Activated T-helper 2 cell treated with anti-CD3 and anti-CD28 coated beads, Interferon-gamma antibody, Interleukin-2, Interleukin-4, amounts not matched to agents 10 μg/mL and 5 μg/mL and 100 μg/mL, durations not matched to agents 14 hours and 24 hours and 36 hours (primary cell): ENCODE data around the gene WASF2. TPM values are rescaled to one million over a fixed set of nuclear protein-coding genes. Genes with fewer than 3 reads are reported as not detected.

Experiments
- DNase-seq: peaks from one replicate; pipeline ENCODE4 v3.0.0; 2021; ENCODE audit warnings: low spot score
- H3K27ac Mint-ChIP-seq: one replicate; pipeline ENCODE4 v1.8.0; 2021; ENCODE audit warnings: mixed read lengths
- H3K27me3 Mint-ChIP-seq: one replicate; pipeline ENCODE4 v1.8.0; 2021; ENCODE audit warnings: low read depth, mixed read lengths
- H3K36me3 Mint-ChIP-seq: one replicate; pipeline ENCODE4 v1.8.0; 2021; ENCODE audit warnings: low read depth, mixed read lengths
- H3K4me1 Mint-ChIP-seq: one replicate; pipeline ENCODE4 v1.8.0; 2021; ENCODE audit warnings: low read depth, mixed read lengths
- H3K4me3 Mint-ChIP-seq: one replicate; pipeline ENCODE4 v1.8.0; 2021; ENCODE audit warnings: low read depth, mild to moderate bottlenecking, moderate library complexity, mixed read lengths
- H3K9me3 Mint-ChIP-seq: one replicate; pipeline ENCODE4 v1.8.0; 2021; ENCODE audit warnings: mixed read lengths
- intact Hi-C: fragments of 100-400 bp; cut with micrococcal nuclease; formaldehyde crosslinking; loops from one replicate; pipeline ENCODE4 v1.15.1; 2023
- total RNA-seq: library from RNA; stranded (reverse); gene quantifications from 2 replicates; pipeline ENCODE4 v1.2.3, GENCODE V29; 2022

The WASF2 gene
- total RNA-seq, 1 donor from 2014 or later: 128 TPM

DNA sequence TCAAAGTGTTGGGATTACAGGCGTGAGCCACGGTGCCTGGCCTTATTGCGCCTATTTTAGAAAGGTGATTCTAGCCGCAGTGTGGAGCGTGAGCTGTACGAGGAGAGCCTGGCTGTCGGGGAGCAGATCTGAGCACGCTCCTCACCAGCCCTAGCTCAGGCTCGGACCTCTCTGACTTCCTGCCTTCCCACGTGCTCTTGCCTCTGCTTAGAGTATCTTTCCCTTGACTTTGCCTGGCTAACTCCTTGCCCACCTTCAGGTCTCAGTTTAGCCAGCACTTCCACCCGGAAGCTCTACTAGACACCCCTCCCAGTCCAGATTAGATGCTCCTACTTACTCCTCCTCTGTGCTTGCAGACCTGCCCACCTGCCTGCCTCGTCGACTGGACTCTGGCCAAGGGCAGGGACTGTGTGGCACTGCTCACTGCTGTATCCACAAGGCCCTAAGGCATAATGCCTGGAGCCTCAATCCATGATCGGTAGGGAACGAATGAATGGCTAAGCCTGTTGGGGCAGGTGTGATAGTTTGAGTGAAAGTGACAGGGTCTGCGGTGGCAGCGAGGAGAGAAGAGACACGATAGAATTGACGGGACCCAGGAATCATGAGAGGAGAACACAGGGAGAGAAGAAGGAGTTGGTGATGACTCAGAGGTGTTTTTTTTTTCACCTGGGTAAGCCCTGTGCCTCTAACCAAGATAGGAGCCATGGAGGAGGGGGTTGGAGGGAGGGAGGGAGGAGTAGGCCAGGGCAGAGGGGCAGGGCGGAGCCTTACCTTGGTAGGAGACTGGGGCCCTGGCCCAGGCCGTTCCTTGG lies 28.1 kb upstream of the WASF2 start:
- Mint-ChIP-seq H3K36me3 (no peaks in the 10 kb centered on the region), H3K9me3 (no peaks in the 10 kb centered on the region), H3K4me3 (no peak overlapping the region), H3K27ac (no peak overlapping the region), H3K4me1 (peaks cover 34% of the 10 kb centered on the region), H3K27me3 (no peaks in the 10 kb centered on the region)
- intact Hi-C loops: no loop called here
- no peak for DNase-seq

DNA sequence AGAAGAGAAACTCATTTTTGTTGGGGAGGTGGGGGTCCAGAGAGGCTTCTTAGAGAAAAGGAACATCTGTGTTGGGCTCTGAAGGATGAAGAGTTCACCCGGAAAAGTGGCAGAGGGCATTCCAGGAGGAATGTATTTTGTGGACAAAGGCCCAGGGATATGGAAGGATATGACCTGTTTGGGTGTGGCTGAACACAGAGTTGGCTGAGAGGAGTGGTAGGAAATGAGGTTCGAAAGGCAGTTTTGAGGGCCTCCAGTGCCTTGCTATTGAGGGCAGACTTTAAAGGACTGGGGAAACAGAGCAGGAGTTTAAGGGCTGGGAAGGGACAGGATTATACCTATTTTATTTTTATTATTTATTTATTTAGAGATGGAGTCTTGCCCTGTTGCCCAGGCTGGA lies 27.3 kb upstream of the WASF2 start:
- Mint-ChIP-seq H3K27me3 (no peaks in the 10 kb centered on the region), H3K9me3 (no peaks in the 10 kb centered on the region), H3K36me3 (no peaks in the 10 kb centered on the region), H3K27ac (no peak overlapping the region), H3K4me1 (peaks cover 27% of the 10 kb centered on the region), H3K4me3 (no peak overlapping the region)
- intact Hi-C loops: no loop called here
- DNase-seq: no peak

DNA sequence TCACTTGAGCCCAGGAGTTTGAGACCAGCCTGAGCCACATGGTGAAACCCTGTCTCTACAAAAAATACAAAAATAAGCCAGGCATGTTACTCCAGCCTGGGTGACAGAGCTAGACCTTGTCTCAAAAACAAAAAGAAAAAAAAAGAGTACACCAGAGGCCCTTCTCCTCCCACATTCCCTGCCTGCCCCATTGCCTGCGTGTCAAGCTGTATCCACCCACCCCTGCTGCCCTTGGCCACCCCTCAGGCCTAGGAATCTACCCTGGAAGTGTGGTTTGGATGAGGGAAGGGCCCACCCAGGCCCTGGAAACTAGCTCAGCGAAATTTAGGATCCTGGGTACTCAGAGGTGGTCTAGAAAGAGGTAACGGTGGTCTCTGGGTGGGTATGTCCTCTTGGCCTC lies 25.7 kb upstream of the WASF2 start:
- Mint-ChIP-seq H3K27me3 (no peaks in the 10 kb centered on the region), H3K9me3 (no peaks in the 10 kb centered on the region), H3K4me1 (peaks cover 14% of the 10 kb centered on the region), H3K36me3 (no peaks in the 10 kb centered on the region), H3K4me3 (no peak overlapping the region), H3K27ac (no peak overlapping the region)
- no peak for DNase-seq
- intact Hi-C loops: no loop called here

DNA sequence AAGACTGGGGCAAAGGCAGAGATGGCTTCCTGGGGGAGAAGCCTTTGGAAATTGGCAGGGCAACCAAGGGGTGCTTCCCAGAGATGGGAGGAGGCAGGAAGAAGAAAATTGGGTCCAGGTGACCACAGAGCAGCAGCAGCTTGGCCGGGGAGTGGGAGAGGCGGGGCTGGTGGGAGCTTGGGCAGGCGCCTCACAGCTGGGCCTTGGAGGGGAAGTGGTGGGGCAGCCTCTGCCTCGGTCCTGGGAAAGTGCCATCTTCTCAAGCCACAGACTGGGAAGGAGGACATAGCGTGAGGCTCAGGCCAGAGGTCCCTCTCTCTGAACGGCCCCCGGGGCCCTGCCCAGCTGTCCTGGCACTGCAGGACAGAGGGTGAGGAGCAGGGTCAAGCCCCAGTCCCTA lies 24.0 kb upstream of the WASF2 start:
- no peaks in the 10 kb centered on the region for H3K9me3 Mint-ChIP-seq
- intact Hi-C loops: no loop called here
- H3K36me3 Mint-ChIP-seq: no peaks in the 10 kb centered on the region
- no peak overlapping the region for H3K27ac Mint-ChIP-seq
- peaks cover 6% of the 10 kb centered on the region for H3K4me1 Mint-ChIP-seq
- no peak for DNase-seq
- H3K4me3 Mint-ChIP-seq: no peak overlapping the region
- no peaks in the 10 kb centered on the region for H3K27me3 Mint-ChIP-seq

DNA sequence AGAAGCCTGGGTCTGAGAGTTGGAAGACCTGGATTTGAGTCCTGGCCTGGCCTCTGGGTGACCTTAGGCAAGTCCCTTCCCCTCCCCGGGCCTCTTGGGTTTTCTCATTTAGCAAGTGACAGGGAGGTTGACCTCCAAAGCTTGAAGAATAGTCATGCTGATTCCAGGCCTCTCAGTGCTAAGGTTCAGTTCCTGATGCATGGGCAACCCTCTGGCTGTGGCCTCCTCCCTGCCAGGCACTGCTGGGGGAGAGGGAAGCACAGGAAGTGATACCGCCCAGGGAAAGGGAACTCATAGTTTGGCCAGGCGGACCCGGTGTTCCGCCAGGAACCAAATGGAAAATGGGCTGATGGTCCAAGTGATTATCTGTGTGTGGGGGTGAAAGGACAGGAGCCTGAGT lies 23.6 kb upstream of the WASF2 start:
- no peak for DNase-seq
- Mint-ChIP-seq H3K27me3 (no peaks in the 10 kb centered on the region), H3K36me3 (no peaks in the 10 kb centered on the region), H3K4me1 (peaks cover 6% of the 10 kb centered on the region), H3K4me3 (no peak overlapping the region), H3K27ac (no peak overlapping the region), H3K9me3 (no peaks in the 10 kb centered on the region)
- intact Hi-C loops: no loop called here

DNA sequence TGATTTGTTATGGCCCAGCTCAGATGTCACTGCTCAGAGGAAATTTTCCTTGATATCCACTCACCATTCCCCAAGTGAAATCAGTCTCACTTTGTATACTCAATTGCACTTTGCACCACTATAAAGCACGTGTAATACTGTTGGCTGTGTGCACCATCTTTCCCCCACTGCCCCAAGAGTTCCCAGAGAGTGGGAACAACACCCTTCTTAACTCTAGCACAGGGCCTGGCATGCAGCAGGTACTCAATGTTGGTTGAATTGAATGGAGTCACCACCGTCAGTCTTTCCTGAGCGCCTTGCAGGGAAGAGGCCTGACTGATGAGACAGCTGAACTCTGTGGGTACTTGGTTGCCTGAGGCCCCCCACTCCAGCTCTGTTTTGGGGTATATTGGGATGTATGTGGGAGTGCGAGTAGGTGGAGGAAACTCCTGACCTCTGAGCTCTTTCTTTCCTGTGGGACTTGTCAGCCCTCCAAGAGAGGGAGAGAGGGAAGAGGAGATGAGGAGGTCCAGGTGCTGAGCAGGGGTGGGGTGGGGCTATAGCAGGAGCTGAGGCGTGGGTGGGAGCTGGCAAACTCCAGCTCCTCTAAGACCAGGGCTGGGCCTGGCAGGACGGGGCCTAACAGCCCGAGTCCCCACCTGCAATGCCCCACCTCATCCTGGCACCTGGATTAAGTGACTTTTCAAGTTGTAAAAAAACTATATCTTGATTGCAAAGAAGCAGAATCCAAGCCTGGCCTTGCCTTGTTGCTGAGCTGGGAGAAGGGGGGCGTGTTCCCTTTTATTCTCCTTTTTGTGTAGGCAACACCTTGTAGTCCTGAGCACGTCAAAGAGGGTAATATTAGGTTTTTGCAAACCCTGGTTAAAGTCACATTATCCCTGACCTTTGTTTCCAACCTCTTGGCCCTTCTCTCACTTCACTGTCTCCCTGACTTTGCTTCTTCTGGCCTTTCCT lies 19.4 kb upstream of the WASF2 start:
- Mint-ChIP-seq H3K9me3 (no peaks in the 10 kb centered on the region), H3K27ac (no peak overlapping the region), H3K4me3 (no peak overlapping the region), H3K4me1 (no peaks in the 10 kb centered on the region), H3K36me3 (no peaks in the 10 kb centered on the region), H3K27me3 (no peaks in the 10 kb centered on the region)
- intact Hi-C loops: no loop called here
- DNase-seq: no peak

DNA sequence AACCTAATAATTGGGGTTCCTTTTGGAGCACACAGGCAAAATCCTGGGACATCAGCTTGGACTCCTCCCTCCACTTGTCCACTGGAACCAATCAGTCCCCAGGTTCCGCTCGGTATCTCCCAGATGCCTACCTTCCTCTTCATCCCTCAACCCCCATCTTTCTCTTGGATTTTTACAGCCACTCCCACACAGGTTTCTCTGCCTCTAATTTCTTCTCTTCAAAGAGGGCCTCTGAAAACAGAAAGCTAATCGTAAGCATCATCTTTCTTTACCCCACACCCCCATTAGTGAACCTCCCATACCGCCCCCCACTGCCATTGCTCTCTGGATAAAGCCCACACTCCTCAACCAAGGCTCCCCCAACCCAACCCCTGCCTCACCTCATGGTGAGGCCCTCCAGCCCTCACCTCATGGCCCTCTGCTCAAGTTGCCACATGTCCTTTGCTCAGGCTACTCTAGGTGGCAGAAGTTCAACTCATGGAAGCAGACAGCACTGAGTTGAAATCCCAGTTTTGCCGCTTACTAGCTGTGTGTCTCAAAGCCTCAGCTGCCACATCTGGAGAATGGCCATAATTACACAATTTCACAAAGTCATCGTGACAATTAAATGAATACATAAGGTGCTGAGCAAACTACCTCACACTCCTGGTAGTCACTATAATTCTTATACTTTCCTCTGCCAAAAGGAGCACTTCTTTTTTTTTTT lies 18.1 kb upstream of the WASF2 start:
- Mint-ChIP-seq H3K27me3 (no peaks in the 10 kb centered on the region), H3K9me3 (no peaks in the 10 kb centered on the region), H3K4me1 (no peaks in the 10 kb centered on the region), H3K4me3 (no peak overlapping the region), H3K36me3 (no peaks in the 10 kb centered on the region), H3K27ac (no peak overlapping the region)
- no peak for DNase-seq
- intact Hi-C loops: no loop called here

DNA sequence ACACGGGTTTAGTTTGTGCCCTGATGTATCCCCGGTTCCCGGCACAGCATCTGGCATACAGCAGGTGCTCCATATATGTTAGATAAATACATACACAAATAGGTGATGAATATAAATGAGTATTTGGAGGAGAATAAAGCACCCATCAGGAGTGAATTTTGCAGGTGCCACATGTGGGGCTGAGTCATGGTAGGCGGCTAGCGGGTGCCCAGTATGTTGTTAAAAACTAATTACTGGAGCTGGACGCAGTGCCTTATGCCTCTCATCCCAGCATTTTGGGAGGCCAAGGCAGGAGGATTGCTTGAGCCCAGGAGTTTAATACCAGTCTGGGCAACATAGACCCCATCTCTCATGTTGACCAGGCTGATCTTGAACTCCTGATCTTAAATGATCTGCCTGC lies 16.7 kb upstream of the WASF2 start:
- no peaks in the 10 kb centered on the region for H3K4me1 Mint-ChIP-seq
- no peaks in the 10 kb centered on the region for H3K27me3 Mint-ChIP-seq
- H3K36me3 Mint-ChIP-seq: no peaks in the 10 kb centered on the region
- no peaks in the 10 kb centered on the region for H3K9me3 Mint-ChIP-seq
- no peak overlapping the region for H3K4me3 Mint-ChIP-seq
- H3K27ac Mint-ChIP-seq: no peak overlapping the region
- no peak for DNase-seq
- intact Hi-C loops: no loop called here

DNA sequence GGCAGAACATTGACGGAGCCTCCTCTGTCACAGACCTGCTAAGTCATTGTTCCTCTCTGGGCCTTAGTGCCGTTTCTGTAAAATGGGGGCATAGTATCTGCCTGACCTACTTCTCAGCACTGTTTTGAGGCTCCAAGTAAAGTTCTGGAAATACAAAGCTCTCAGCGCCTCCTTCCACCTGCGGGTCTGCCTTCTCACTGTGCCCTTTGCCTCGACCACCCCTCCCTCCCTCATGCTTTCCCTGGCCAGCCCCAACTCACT lies 15.4 kb upstream of the WASF2 start:
- Mint-ChIP-seq H3K4me3 (no peak overlapping the region), H3K9me3 (no peaks in the 10 kb centered on the region), H3K27me3 (no peaks in the 10 kb centered on the region), H3K36me3 (no peaks in the 10 kb centered on the region), H3K4me1 (no peaks in the 10 kb centered on the region), H3K27ac (no peak overlapping the region)
- DNase-seq: no peak
- intact Hi-C loops: no loop called here

DNA sequence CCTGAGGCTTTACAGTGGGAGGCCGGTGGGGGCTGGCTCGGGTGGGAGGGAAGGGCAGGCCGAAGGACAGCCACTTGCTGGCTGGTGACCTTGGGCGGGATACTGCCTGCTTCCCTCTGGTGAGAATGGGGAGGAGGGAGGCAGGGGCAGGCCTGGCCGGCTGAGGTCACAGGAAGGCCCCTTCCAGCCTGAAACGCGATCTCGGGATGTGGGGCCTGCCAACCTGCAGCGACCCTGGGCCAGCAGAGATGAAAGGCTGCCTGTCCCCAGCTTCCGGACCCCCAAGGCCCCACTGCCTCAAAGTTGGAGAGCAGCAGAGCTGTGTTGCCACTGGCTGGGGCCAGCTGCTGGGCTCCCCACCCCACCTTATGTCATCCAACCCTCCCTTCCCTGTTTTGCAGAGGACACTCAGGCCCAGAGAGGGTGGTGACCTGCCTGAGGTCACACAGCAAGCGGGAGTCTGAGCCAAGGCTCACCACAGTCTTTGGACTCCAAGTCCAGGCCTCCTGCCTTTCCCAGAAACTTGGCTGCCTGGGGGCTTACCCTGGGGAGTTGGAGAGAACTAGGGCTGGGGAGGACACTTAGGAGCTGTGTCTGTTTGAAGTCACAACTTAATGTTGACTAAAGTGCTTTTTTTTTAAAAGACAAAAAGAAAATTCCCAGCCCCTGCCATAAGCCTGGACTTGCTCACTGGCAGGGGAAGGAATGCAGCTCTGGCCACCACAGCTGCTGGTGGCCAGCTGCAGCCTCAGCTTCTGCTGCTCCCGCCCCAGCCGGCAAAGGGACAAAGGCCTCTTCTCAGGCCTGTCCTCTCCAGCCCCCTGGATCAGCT lies 14.8 kb upstream of the WASF2 start:
- Mint-ChIP-seq H3K9me3 (no peaks in the 10 kb centered on the region), H3K4me1 (no peaks in the 10 kb centered on the region), H3K27ac (no peak overlapping the region), H3K27me3 (no peaks in the 10 kb centered on the region), H3K36me3 (no peaks in the 10 kb centered on the region), H3K4me3 (no peak overlapping the region)
- no peak for DNase-seq
- intact Hi-C loops: no loop called here

DNA sequence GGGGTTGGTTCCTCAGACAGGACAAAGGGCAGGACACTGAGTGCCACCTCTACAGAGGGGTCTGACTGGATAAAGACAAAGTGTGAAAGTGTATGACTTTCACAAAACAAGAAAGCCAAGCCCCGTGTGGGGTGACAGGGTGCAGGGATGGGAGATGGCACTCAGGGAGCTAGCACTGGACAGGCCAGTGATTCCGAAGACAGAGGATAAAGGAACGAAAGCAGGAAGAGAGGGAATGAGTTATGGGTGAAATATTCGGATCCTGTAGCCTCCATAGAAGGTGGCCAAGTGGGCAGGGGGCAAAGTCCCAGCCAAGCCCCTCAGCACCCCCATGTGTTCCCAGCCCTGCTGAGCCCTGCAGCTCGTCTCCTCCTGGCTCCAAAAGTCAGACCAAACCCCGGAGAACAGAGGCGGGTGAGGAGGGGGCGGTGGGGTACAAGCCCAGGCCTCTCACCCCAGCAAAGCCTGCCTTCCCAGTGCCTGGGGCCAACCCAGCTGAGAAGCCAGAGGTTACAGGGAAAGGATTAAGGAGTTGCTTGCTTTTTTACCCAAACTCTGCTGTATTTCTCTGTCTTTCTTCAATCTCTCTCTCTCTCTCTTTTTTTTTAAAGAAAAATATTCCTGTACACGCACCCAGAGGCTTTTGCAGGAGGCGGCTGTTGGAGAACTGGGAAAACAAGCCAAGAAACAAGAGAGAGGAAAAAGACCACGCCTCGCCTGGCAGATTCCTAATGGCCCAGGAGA lies 14.0 kb upstream of the WASF2 start:
- intact Hi-C loops: no loop called here
- H3K4me3 Mint-ChIP-seq: no peak overlapping the region
- H3K4me1 Mint-ChIP-seq: no peaks in the 10 kb centered on the region
- no peaks in the 10 kb centered on the region for H3K9me3 Mint-ChIP-seq
- no peak for DNase-seq
- peaks cover under 1% of the 10 kb centered on the region for H3K27me3 Mint-ChIP-seq
- no peaks in the 10 kb centered on the region for H3K36me3 Mint-ChIP-seq
- H3K27ac Mint-ChIP-seq: no peak overlapping the region

DNA sequence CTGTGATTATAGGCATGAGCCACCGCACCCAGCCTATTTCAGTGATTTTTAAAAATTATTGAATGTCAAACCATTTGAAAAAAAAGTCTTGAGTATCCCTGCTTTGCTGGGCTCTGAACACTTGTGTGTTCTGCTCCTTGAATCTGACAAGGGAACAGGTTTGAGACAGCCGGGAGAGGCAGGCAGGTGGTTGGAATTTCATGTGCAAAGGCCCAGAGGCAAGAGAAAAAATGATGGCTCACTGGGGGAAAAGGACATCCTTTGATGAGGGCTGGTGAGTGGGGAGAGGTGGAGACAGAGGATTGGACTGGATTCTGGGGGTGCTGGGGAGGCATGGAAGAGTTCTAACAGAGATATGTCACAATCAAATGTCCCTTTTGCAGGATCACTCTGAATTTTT lies 13.1 kb upstream of the WASF2 start:
- H3K4me3 Mint-ChIP-seq: no peak overlapping the region
- H3K36me3 Mint-ChIP-seq: no peaks in the 10 kb centered on the region
- H3K27me3 Mint-ChIP-seq: peaks cover 1% of the 10 kb centered on the region
- H3K4me1 Mint-ChIP-seq: no peaks in the 10 kb centered on the region
- no peak for DNase-seq
- no peaks in the 10 kb centered on the region for H3K9me3 Mint-ChIP-seq
- no peak overlapping the region for H3K27ac Mint-ChIP-seq
- intact Hi-C loops: no loop called here
